ENCODE results near the gene FOXO6.

The FOXO6 gene

GRCh38 chr1:41364442-41365319 is 3.4 kb downstream of the FOXO6 start:
- no peak for DNase-seq (ENCODE audit: extremely low read depth in 1 of 2, low read depth in 1 of 2)

- no peak for DNase-seq (ENCODE audit: extremely low read depth in 1 of 2, low read depth in 1 of 2)
These were observed 4.0 kb downstream of the FOXO6 start for GRCh38 chr1:41365320-41365633.

GRCh38 chr1:41365772-41366454 is 4.7 kb downstream of the FOXO6 start:
- DNase-seq (ENCODE audit: extremely low read depth in 1 of 2, low read depth in 1 of 2) = no peak

- DNase-seq (ENCODE audit: extremely low read depth in 1 of 2, low read depth in 1 of 2) = no peak
These were observed 5.4 kb downstream of the FOXO6 start for GRCh38 chr1:41366455-41367287.

- no peak for DNase-seq (ENCODE audit: extremely low read depth in 1 of 2, low read depth in 1 of 2)
These were observed 6.0 kb downstream of the FOXO6 start for GRCh38 chr1:41367288-41367642.

- DNase-seq (ENCODE audit: extremely low read depth in 1 of 2, low read depth in 1 of 2) = no peak
These were observed 7.1 kb downstream of the FOXO6 start for GRCh38 chr1:41368366-41368765.

GRCh38 chr1:41368801-41369200 is 7.6 kb downstream of the FOXO6 start:
- no peak for DNase-seq (ENCODE audit: extremely low read depth in 1 of 2, low read depth in 1 of 2)

- no peak for DNase-seq (ENCODE audit: extremely low read depth in 1 of 2, low read depth in 1 of 2)
These were observed 8.3 kb downstream of the FOXO6 start for GRCh38 chr1:41369531-41369930.

GRCh38 chr1:41370225-41370624 is 9.0 kb downstream of the FOXO6 start:
- no peak for DNase-seq (ENCODE audit: extremely low read depth in 1 of 2, low read depth in 1 of 2)

- DNase-seq (ENCODE audit: extremely low read depth in 1 of 2, low read depth in 1 of 2) = no peak
These were observed 9.7 kb downstream of the FOXO6 start for GRCh38 chr1:41370756-41371420.

GRCh38 chr1:41371630-41372599 is 10.7 kb downstream of the FOXO6 start:
- DNase-seq (ENCODE audit: extremely low read depth in 1 of 2, low read depth in 1 of 2) = no peak

GRCh38 chr1:41372600-41372993 is 11.4 kb downstream of the FOXO6 start:
- DNase-seq (ENCODE audit: extremely low read depth in 1 of 2, low read depth in 1 of 2) = no peak

GRCh38 chr1:41373373-41373772 is 12.1 kb downstream of the FOXO6 start:
- DNase-seq (ENCODE audit: extremely low read depth in 1 of 2, low read depth in 1 of 2) = no peak

- DNase-seq (ENCODE audit: extremely low read depth in 1 of 2, low read depth in 1 of 2) = no peak
These were observed 13.5 kb downstream of the FOXO6 start for GRCh38 chr1:41374711-41375110.

- no peak for DNase-seq (ENCODE audit: extremely low read depth in 1 of 2, low read depth in 1 of 2)
These were observed 16.2 kb downstream of the FOXO6 start for GRCh38 chr1:41377397-41377796.

GRCh38 chr1:41378222-41378621 is 17.0 kb downstream of the FOXO6 start:
- DNase-seq (ENCODE audit: extremely low read depth in 1 of 2, low read depth in 1 of 2) = no peak

GRCh38 chr1:41378999-41379737 is 17.9 kb downstream of the FOXO6 start:
- no peak for DNase-seq (ENCODE audit: extremely low read depth in 1 of 2, low read depth in 1 of 2)

GRCh38 chr1:41379738-41380130 is 18.5 kb downstream of the FOXO6 start:
- DNase-seq (ENCODE audit: extremely low read depth in 1 of 2, low read depth in 1 of 2) = no peak

GRCh38 chr1:41380195-41380594 is 19.0 kb downstream of the FOXO6 start:
- DNase-seq (ENCODE audit: extremely low read depth in 1 of 2, low read depth in 1 of 2) = no peak
